ENCODE results near the gene RGS3. TPM values are rescaled to one million over a fixed set of nuclear protein-coding genes. Genes with fewer than 3 reads are reported as not detected.

Gene RGS3
- total RNA-seq, 1 experiment from 2014 or later: 71.1 TPM

DNA sequence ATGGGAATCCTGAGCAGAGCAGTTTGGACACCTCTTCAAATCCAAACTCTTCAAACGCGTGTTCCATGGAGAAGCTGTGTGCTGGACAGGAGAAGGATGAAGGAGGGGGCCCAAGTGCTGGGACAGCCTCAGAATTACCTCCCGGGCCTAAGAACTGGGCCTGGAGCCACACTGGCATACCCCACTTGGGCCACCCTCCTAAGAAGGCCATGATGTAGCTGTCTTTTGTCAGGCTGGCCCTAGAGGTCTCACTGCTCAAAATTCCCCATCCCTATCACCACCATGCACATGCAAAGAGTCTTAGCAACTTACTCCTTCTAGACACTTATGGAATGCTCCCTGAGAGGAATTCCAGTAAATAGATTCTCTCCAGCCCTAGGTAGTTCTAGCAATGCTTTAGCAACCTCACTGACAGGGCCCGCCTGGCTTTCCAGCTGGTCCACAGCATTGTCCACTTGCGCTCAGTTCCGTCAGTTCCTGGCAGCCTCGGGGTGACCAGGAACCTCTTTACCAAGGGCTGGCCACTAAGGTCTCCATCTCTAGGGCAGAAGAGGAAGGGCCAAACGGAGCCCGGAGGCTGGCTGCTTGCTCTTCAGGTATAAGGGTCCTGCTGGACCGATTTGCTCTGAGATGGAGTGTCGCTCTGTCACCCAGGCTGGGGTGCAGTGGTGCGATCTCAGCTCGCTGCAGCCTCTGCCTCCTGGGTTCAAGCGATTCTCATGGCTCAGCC lies 75.3 kb downstream of the RGS3 start:
- H3K9me3 ChIP-seq: no peaks in the 10 kb centered on the region
- peaks cover 7% of the 10 kb centered on the region; the same call in 1 of the 2 replicates for H3K4me1 ChIP-seq
- H3K4me3 Mint-ChIP-seq (ENCODE audit: unreplicated experiment): no peak overlapping the region
- H3K27me3 Mint-ChIP-seq (ENCODE audit: insufficient read depth, unreplicated experiment): no peaks in the 10 kb centered on the region
- TF ChIP-seq, protein P1, sequence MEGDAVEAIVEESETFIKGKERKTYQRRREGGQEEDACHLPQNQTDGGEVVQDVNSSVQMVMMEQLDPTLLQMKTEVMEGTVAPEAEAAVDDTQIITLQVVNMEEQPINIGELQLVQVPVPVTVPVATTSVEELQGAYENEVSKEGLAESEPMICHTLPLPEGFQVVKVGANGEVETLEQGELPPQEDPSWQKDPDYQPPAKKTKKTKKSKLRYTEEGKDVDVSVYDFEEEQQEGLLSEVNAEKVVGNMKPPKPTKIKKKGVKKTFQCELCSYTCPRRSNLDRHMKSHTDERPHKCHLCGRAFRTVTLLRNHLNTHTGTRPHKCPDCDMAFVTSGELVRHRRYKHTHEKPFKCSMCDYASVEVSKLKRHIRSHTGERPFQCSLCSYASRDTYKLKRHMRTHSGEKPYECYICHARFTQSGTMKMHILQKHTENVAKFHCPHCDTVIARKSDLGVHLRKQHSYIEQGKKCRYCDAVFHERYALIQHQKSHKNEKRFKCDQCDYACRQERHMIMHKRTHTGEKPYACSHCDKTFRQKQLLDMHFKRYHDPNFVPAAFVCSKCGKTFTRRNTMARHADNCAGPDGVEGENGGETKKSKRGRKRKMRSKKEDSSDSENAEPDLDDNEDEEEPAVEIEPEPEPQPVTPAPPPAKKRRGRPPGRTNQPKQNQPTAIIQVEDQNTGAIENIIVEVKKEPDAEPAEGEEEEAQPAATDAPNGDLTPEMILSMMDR (IDR thresholded peaks at IDR 0.05; ENCODE audit: insufficient read depth in 1 of 2, low read depth in 1 of 2, low read length in 1 of 2, severe bottlenecking in 1 of 2, unreplicated experiment in 1 of 2): no peak
- no peaks in the 10 kb centered on the region for H3K4me1 Mint-ChIP-seq (ENCODE audit: low read depth, unreplicated experiment)
- DNase-seq: peak in 1 of 2 experiments; percentile 18
- H3K27me3 ChIP-seq (replicated peaks; ENCODE audit: control insufficient read depth, insufficient read depth, low read length): no peaks in the 10 kb centered on the region
- no TSS peak for BruUV-seq (replicated peaks)
- no peak overlapping the region for H3K27ac Mint-ChIP-seq (ENCODE audit: unreplicated experiment)
- H3K36me3 Mint-ChIP-seq (ENCODE audit: insufficient read depth, unreplicated experiment): peaks cover 54% of the 10 kb centered on the region
- intact Hi-C loops (cut with micrococcal nuclease; ENCODE audit: unreplicated experiment): no loop called here
- H3K36me3 ChIP-seq (ENCODE audit: control insufficient read depth, insufficient read depth, low read length): peaks cover 3% of the 10 kb centered on the region; the same call in 1 of the 2 replicates
- no peaks in the 10 kb centered on the region for H3K9me3 Mint-ChIP-seq (ENCODE audit: unreplicated experiment)
- ChIA-PET POLR2A (no interaction called here), CTCF (no interaction called here)
- no peak overlapping the region for H3K4me3 ChIP-seq (ENCODE audit: low read depth, low read length)

- no peak overlapping the region for H3K27ac Mint-ChIP-seq (ENCODE audit: unreplicated experiment)
- Histone ChIP-seq H3K36me3 (ENCODE audit: control insufficient read depth, insufficient read depth, low read length) (peaks cover 3% of the 10 kb centered on the region; the same call in 1 of the 2 replicates), H3K27me3 (replicated peaks; ENCODE audit: control insufficient read depth, insufficient read depth, low read length) (no peaks in the 10 kb centered on the region), H3K4me1 (peaks cover 7% of the 10 kb centered on the region; the same call in 1 of the 2 replicates), H3K4me3 (ENCODE audit: low read depth, low read length) (no peak overlapping the region), H3K9me3 (no peaks in the 10 kb centered on the region)
- TF ChIP-seq, protein P1 (IDR thresholded peaks at IDR 0.05; ENCODE audit: insufficient read depth in 1 of 2, low read depth in 1 of 2, low read length in 1 of 2, severe bottlenecking in 1 of 2, unreplicated experiment in 1 of 2): no peak
- CTCF ChIA-PET: no interaction called here
- no TSS peak for BruUV-seq (replicated peaks)
- H3K4me3 Mint-ChIP-seq (ENCODE audit: unreplicated experiment): no peak overlapping the region
- DNase-seq: peak in 1 of 2 experiments; percentile 19
- no peaks in the 10 kb centered on the region for H3K9me3 Mint-ChIP-seq (ENCODE audit: unreplicated experiment)
- no peaks in the 10 kb centered on the region for H3K27me3 Mint-ChIP-seq (ENCODE audit: insufficient read depth, unreplicated experiment)
- intact Hi-C loops (cut with micrococcal nuclease; ENCODE audit: unreplicated experiment): no loop called here
- H3K36me3 Mint-ChIP-seq (ENCODE audit: insufficient read depth, unreplicated experiment): peaks cover 59% of the 10 kb centered on the region
- POLR2A ChIA-PET: no interaction called here
- H3K4me1 Mint-ChIP-seq (ENCODE audit: low read depth, unreplicated experiment): no peaks in the 10 kb centered on the region
Observed at GRCh38 chr9:113540466-113540865, 76.9 kb downstream of the RGS3 start.

GRCh38 chr9:113541019-113541900 lies 77.7 kb downstream of the RGS3 start:
- Mint-ChIP-seq H3K27me3 (ENCODE audit: insufficient read depth, unreplicated experiment) (no peaks in the 10 kb centered on the region), H3K36me3 (ENCODE audit: insufficient read depth, unreplicated experiment) (peaks cover 51% of the 10 kb centered on the region), H3K4me1 (ENCODE audit: low read depth, unreplicated experiment) (no peaks in the 10 kb centered on the region), H3K4me3 (ENCODE audit: unreplicated experiment) (no peak overlapping the region), H3K9me3 (ENCODE audit: unreplicated experiment) (no peaks in the 10 kb centered on the region), H3K27ac (ENCODE audit: unreplicated experiment) (peak overlapping the region; percentile 1)
- no TSS peak for BruUV-seq (replicated peaks)
- peak; percentile 68 to 82 for DNase-seq
- intact Hi-C loops (cut with micrococcal nuclease; ENCODE audit: unreplicated experiment): no loop called here
- Histone ChIP-seq H3K9me3 (no peaks in the 10 kb centered on the region), H3K4me1 (peaks cover 7% of the 10 kb centered on the region), H3K4me3 (ENCODE audit: low read depth, low read length) (no peak overlapping the region), H3K36me3 (ENCODE audit: control insufficient read depth, insufficient read depth, low read length) (peaks cover 3% of the 10 kb centered on the region; the same call in 1 of the 2 replicates), H3K27me3 (replicated peaks; ENCODE audit: control insufficient read depth, insufficient read depth, low read length) (no peaks in the 10 kb centered on the region)
- TF ChIP-seq, protein P1 (IDR thresholded peaks at IDR 0.05; ENCODE audit: insufficient read depth in 1 of 2, low read depth in 1 of 2, low read length in 1 of 2, severe bottlenecking in 1 of 2, unreplicated experiment in 1 of 2): no peak
- CTCF ChIA-PET: interaction anchor here (0.6 kb wide), 1 partner anchor 114 kb away, joined by 6 read pairs; no protein-coding TSS in a partner anchor
- POLR2A ChIA-PET: no interaction called here
